Hepatocyte (in vitro differentiated cells): Measurements from ENCODE around the gene CFAP221. TPM values are rescaled to one million over a fixed set of nuclear protein-coding genes. Genes with fewer than 3 reads are reported as not detected.

Source experiments
- DNase-seq: peaks from one replicate; pipeline ENCODE4 v3.0.0-alpha.2; 2016; ENCODE audit warnings: low spot score
- H2AFZ ChIP-seq: fragments of 200-600 bp; sonication (generic); 2 replicates; pipeline ENCODE4 v1.6.0; 2016; ENCODE audit warnings: antibody characterized with exemption, mild to moderate bottlenecking
- H3K27ac ChIP-seq: fragments of 200-600 bp; sonication (generic); 2 replicates; pipeline ENCODE4 v1.5.1; 2016; ENCODE audit warnings: mild to moderate bottlenecking
- H3K27me3 ChIP-seq: fragments of 200-600 bp; sonication (generic); 2 replicates; pipeline ENCODE4 v1.6.1; 2016
- H3K36me3 ChIP-seq: fragments of 200-600 bp; sonication (generic); replicated peaks from 2 replicates; pipeline ENCODE4 v1.5.1; 2016; ENCODE audit warnings: low read depth; ENCODE audit not compliant: insufficient read depth
- H3K4me1 ChIP-seq: fragments of 200-600 bp; sonication (generic); 2 replicates; pipeline ENCODE4 v1.5.1; 2016; ENCODE audit warnings: mild to moderate bottlenecking, moderate library complexity; ENCODE audit not compliant: insufficient read depth
- H3K4me2 ChIP-seq: fragments of 200-600 bp; sonication (generic); 2 replicates; pipeline ENCODE4 v1.6.0; 2016
- H3K4me3 ChIP-seq: fragments of 200-600 bp; sonication (generic); 2 replicates; pipeline ENCODE4 v1.5.1; 2016; ENCODE audit warnings: mild to moderate bottlenecking
- H3K79me2 ChIP-seq: fragments of 200-600 bp; sonication (generic); 2 replicates; pipeline ENCODE4 v1.6.0; 2017; ENCODE audit warnings: mild to moderate bottlenecking
- H3K9me2 ChIP-seq: fragments of 200-600 bp; sonication (generic); replicated peaks from 2 replicates; pipeline ENCODE4 v1.6.0; 2017; ENCODE audit warnings: mild to moderate bottlenecking; ENCODE audit not compliant: insufficient read depth
- H3K9me3 ChIP-seq: fragments of 200-600 bp; sonication (generic); 2 replicates; pipeline ENCODE4 v1.5.1; 2016; ENCODE audit warnings: low read depth, mild to moderate bottlenecking
- H4K20me1 ChIP-seq: fragments of 200-600 bp; sonication (generic); 2 replicates; pipeline ENCODE4 v1.6.0; 2016; ENCODE audit warnings: mild to moderate bottlenecking; ENCODE audit not compliant: insufficient read depth, poor library complexity, severe bottlenecking
- EZH2 ChIP-seq: fragments of 200-600 bp; sonication (generic); IDR thresholded peaks from 2 replicates; pipeline ENCODE4 v1.6.1; 2016; ENCODE audit warnings: antibody characterized with exemption, mild to moderate bottlenecking, borderline replicate concordance
- EZH2phosphoT487 ChIP-seq: fragments of 200-600 bp; sonication (generic); IDR thresholded peaks from one replicate; pipeline ENCODE4 v1.6.1; 2018; ENCODE audit warnings: antibody characterized with exemption, mild to moderate bottlenecking, low read depth, moderate library complexity; ENCODE audit not compliant: unreplicated experiment, severe bottlenecking
- WGBS: methylation state at CpG from one replicate; pipeline ENCODE4 v1.1.6; 2016; ENCODE audit warnings: low lambda C conversion rate; ENCODE audit errors: missing lambda C conversion rate; 5-methylcytosine and 5-hydroxymethylcytosine counted together
- polyA plus RNA-seq: library from polyadenylated mRNA; unstranded; fragments of >200 nt; fragmentation: Nextera tagmentation; extraction: Ambion mirVana; gene quantifications from 2 replicates; pipeline ENCODE4 v1.2.1, GENCODE V29; 2016
- total RNA-seq: library from RNA; depleted of rRNA; stranded (reverse); fragments of >200 nt; gene quantifications from 2 replicates; pipeline ENCODE4 v1.2.3, GENCODE V29; 2014
- TF ChIP-seq, protein P1 (sequence below): fragments of 200-600 bp; sonication (generic); IDR thresholded peaks from 2 replicates; pipeline ENCODE4 v1.5.1; 2016; ENCODE audit warnings: antibody characterized with exemption, mild to moderate bottlenecking; ENCODE audit not compliant: poor library complexity

CFAP221 gene
- total and polyA plus RNA-seq, 2 experiments from 2014 or later: 3.3 to 3.4 TPM

DNA sequence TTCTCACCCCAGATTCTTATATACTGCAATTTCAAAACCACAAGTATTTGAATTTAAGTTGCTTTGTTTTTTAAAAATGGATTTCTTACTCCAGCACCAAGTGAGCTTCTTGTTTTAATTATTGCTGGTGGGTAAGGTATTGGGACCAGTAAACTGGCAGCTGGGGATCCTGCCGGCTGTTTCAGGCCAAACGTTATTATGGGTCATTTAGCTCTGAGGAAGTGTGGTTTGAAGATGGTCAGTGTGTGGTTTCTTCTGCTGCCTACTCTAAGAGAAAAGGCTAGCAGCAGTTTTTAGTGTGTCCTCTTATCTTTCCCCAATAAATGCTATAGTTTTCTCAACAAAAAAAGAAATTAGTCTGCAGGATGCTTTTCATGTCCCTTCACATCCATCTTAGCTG lies 30.6 kb downstream of the CFAP221 start:
- Histone ChIP-seq H3K36me3 (no peaks in the 10 kb centered on the region), H3K4me3 (no peak overlapping the region), H3K4me1 (no peaks in the 10 kb centered on the region), H3K27me3 (no peaks in the 10 kb centered on the region), H3K27ac (no peak overlapping the region), H3K9me3 (no peaks in the 10 kb centered on the region), H3K4me2 (no peak overlapping the region), H2AFZ (no peak overlapping the region), H4K20me1 (no peaks in the 10 kb centered on the region), H3K9me2 (no peaks in the 10 kb centered on the region), H3K79me2 (no peaks in the 10 kb centered on the region)
- no peak for TF ChIP-seq EZH2
- no peak for TF ChIP-seq EZH2phosphoT487
- TF ChIP-seq, protein P1, sequence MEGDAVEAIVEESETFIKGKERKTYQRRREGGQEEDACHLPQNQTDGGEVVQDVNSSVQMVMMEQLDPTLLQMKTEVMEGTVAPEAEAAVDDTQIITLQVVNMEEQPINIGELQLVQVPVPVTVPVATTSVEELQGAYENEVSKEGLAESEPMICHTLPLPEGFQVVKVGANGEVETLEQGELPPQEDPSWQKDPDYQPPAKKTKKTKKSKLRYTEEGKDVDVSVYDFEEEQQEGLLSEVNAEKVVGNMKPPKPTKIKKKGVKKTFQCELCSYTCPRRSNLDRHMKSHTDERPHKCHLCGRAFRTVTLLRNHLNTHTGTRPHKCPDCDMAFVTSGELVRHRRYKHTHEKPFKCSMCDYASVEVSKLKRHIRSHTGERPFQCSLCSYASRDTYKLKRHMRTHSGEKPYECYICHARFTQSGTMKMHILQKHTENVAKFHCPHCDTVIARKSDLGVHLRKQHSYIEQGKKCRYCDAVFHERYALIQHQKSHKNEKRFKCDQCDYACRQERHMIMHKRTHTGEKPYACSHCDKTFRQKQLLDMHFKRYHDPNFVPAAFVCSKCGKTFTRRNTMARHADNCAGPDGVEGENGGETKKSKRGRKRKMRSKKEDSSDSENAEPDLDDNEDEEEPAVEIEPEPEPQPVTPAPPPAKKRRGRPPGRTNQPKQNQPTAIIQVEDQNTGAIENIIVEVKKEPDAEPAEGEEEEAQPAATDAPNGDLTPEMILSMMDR: no peak
- no peak for DNase-seq
- WGBS: 57% methylated on average over 2 of the region's 2 CpGs

DNA sequence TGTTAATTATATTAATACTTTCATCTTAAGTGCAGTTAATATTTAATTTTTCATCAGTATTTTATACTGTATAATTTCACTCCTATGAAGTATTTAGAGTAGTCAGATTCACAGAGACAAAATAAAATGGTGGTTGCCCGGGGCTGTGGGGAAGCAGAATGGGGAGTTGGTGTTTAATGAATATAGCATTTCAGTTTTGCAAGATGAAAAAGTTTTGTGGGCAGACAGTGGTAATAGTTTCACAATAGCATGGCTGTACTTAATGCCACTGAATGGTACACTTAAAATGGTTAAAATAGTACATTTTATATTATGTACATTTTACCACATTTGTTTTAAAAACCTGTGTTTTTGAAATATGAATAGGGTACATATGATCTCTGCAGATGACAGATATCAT lies 31.2 kb downstream of the CFAP221 start:
- DNase-seq: no peak
- Histone ChIP-seq H3K4me2 (no peak overlapping the region), H2AFZ (no peak overlapping the region), H3K4me1 (no peaks in the 10 kb centered on the region), H3K27ac (no peak overlapping the region), H4K20me1 (no peaks in the 10 kb centered on the region), H3K9me3 (no peaks in the 10 kb centered on the region), H3K9me2 (no peaks in the 10 kb centered on the region), H3K27me3 (no peaks in the 10 kb centered on the region), H3K4me3 (no peak overlapping the region), H3K36me3 (no peaks in the 10 kb centered on the region), H3K79me2 (no peaks in the 10 kb centered on the region)
- 92% methylated on average over 1 of the region's 1 CpG for WGBS
- TF ChIP-seq EZH2phosphoT487 (no peak), EZH2 (no peak)
- TF ChIP-seq, protein P1: no peak

DNA sequence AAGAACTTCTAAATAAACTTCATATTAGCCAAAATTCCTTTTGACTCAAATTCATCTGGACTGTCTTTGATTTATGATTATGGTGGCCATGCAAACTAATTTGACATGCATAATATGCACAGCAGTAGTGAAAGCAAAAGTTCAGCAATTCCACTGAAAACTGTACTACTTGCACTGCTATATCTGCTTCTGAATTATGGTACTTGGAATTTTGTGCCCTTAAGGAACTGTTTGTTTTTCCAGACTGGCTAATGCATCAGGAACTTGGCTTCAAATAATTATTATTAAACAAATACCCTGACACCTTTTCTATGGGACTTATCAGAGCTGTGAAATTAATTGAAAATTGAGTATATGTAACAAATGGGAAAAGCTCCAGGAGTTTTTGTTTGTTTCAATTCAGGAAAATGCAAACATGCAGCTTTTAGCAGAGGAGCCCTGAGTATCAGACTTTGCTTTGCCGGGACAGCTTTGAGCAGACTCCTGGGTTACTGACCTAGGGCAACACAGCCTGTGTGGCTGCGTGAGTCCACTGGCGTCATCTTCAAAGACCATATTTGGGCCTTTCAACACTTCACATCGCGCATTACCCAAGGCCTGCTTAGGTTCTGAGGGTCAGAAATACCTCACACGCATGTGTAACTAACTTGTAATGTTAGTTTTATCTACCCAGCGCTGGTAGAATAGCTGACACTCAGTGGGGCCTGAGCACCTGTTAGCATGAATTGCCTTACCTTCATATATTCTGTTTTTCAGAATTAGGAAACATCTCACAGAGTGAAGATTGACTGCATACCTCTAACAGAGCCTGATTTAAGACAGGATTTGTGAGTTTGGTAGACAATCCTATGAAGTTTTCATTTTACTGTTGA lies 35.4 kb downstream of the CFAP221 start:
- Histone ChIP-seq H3K9me3 (no peaks in the 10 kb centered on the region), H3K79me2 (no peaks in the 10 kb centered on the region), H3K27ac (peak overlapping the region; percentile 10), H3K4me3 (no peak overlapping the region), H2AFZ (no peak overlapping the region), H3K4me1 (no peaks in the 10 kb centered on the region), H3K36me3 (no peaks in the 10 kb centered on the region), H3K27me3 (no peaks in the 10 kb centered on the region), H4K20me1 (no peaks in the 10 kb centered on the region), H3K4me2 (no peak overlapping the region), H3K9me2 (no peaks in the 10 kb centered on the region)
- TF ChIP-seq, protein P1: no peak
- TF ChIP-seq EZH2phosphoT487 (no peak), EZH2 (no peak)
- 80% methylated on average over 7 of the region's 7 CpGs for WGBS
- DNase-seq: peak; percentile 27
